ENCODE results near the gene TMEM214. TPM values are rescaled to one million over a fixed set of nuclear protein-coding genes. Genes with fewer than 3 reads are reported as not detected.
A peak's percentile ranks its signal among the peaks of the same experiment; 100 is the strongest.

Gene TMEM214, protein sequence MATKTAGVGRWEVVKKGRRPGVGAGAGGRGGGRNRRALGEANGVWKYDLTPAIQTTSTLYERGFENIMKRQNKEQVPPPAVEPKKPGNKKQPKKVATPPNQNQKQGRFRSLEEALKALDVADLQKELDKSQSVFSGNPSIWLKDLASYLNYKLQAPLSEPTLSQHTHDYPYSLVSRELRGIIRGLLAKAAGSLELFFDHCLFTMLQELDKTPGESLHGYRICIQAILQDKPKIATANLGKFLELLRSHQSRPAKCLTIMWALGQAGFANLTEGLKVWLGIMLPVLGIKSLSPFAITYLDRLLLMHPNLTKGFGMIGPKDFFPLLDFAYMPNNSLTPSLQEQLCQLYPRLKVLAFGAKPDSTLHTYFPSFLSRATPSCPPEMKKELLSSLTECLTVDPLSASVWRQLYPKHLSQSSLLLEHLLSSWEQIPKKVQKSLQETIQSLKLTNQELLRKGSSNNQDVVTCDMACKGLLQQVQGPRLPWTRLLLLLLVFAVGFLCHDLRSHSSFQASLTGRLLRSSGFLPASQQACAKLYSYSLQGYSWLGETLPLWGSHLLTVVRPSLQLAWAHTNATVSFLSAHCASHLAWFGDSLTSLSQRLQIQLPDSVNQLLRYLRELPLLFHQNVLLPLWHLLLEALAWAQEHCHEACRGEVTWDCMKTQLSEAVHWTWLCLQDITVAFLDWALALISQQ
- total RNA-seq = 74.0 TPM

DNA sequence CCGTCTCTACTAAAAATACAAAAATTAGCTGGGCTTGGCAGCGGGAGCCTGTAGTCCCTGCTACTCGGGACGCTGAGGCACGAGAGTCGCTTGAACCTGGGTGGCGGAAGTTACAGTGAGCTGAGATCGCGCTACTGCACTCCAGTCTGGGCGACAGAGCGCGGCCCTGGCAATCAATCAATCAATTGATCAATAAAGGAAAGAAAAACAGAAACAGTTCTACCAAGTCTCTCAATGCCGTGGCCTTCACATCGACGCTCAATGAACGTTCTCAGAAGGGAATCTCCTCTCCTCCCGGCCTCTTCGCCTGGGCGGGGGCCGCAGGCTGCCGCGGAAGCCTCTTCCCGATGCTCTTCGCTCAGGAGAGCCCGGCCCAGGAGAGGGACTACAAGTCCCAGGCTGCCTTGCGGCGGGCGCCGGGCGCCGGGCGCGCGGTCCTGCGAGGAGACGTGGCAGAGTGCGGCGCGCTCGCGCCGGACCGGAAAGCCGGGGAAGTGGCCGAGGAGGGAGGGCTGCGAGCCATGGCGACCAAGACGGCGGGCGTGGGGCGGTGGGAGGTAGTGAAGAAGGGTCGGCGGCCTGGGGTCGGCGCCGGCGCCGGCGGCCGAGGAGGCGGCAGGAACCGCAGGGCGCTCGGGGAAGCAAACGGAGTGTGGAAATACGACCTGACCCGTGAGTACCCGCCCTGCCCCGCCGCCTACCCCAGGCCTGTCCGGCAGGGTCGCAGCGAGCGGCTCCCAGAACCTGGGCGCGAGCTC, at the start of gene TMEM214:
Gene TMEM214, plus strand, starts transcription at position 471 of the 758 bp plus-strand sequence. Its CDS starts 51 bp downstream, at position 522.
- intact Hi-C loops (cut with DNase I) = no loop called here
- ATAC-seq (peak; percentile 98), DNase-seq (ENCODE audit: low spot score) (peak; percentile 93)

DNA sequence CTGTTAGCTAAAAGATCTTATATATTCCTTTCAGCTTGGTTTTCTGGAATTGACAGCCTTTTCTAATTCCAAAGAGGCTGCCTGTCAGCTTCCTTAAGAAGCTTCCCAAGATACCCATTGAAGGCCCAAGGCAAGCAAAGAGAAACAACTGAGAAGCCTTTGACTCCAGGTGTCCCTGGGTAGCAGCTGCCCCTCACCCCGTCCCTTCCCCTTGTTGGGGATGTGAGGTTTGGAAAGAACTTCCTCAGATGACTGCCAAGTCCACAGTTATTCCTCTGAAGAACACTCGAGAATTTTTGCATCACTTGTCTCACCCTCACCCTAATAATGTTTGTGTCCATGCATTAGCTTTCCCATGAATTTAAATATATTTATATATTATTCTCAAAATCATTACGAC, 49.0 kb upstream of the TMEM214 start:
- no peak for DNase-seq (ENCODE audit: low spot score)
- no peak for ATAC-seq
- intact Hi-C loops (cut with DNase I) = no loop called here

DNA sequence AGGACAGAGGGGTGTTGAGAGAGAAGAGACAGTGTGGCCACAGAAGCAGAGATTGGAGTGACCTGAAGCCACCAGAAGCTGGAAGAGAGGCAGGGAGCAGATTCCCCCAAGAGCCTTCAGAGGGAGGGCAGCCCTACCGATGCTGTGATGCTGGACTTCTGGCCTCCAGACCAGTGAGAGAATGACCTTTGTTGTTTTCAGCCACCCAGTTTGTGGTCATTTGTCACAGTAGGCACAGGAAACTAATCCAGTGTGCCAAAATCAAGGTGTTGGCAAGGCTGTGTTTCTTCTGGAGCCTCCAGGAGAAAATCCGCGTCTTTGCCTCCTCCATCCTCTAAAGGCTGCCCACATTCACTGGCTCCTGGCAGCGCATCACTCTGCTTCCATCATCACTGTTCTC, 47.0 kb upstream of the TMEM214 start:
- intact Hi-C loops (cut with DNase I) = no loop called here
- ATAC-seq = no peak

DNA sequence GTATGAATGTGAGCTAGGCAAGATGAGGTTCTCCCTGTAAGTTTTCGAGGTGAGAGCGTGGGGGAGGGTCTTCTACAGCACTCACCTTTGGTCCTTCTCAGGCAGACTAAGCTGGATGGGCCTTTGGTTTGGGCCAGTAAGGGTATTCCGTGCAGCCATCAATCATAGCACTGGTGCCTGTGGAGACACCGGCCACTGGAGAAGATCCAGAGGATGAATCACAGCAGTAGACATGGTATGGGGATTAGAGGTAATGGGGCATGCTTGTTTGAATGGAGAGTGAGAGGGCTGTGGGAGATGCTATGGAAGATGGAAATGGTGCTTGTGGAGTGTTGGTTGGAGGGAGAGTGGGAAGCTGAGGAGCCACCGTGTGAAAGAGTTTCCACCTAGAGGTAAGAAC, 46.2 kb upstream of the TMEM214 start:
- ATAC-seq (no peak), DNase-seq (ENCODE audit: low spot score) (no peak)
- intact Hi-C loops (cut with DNase I) = no loop called here

More for the DNA sequence above, 47.0 kb upstream of the TMEM214 start:
- no peak for DNase-seq (ENCODE audit: low spot score)

DNA sequence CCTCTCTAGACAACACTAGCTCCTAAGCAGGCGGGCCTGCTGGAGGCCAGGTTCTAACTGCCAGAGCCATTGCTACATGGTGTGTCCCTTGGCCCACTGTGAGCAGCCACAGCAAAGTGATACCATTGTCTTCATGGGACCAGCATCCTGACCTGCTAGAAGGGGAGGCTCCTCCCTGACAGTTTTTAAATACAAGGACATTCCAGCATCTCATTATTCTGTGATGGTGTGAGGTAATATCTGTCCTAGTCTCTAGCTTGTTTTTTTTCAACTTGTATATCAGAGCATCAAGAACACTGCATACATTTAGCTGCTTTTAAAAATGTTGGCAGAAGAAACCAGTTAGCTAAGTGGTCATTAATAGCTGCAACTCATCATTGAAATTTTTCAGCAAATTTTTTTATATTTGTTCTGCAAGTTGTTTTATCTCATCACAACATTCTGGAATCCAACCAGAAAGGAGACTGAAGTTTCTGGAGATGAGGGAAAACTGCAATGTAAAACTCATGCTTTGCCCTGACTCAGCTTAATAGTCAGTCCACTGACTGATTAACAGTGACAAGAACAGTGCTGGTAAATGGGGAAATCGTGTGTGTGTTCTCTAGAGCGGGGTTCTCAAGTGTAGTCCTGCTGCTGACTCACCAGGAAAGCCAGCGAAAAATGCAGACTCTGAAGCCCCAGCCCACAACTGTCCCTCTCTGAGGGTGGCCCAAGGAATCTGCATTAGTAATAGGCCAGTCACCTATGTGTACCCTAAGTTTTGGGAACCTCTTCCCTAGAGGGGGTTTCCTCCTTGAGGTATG, 44.5 kb upstream of the TMEM214 start:
- DNase-seq (ENCODE audit: low spot score) (no peak), ATAC-seq (no peak)
- intact Hi-C loops (cut with DNase I) = no loop called here

DNA sequence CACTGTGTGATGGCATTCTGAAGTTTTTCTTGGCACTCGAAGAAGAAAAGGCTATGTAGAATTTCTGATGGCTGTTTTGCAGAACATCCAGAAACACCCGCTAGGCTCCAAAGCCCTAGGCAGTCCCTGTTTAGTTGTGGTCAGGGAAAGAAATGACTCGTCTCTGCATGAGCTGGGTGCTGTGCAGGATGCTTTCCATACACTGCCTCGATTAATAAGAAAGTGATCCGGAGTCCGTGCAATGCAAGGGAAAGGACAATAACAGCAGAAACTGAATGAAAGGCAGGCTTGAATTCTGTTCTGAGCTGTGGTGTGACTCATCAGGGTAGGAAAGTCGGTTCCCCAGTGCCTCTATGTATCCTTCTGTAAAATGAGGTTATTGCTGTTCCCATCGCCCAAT, 43.6 kb upstream of the TMEM214 start:
- intact Hi-C loops (cut with DNase I) = no loop called here
- DNase-seq (ENCODE audit: low spot score) (no peak), ATAC-seq (no peak)

DNA sequence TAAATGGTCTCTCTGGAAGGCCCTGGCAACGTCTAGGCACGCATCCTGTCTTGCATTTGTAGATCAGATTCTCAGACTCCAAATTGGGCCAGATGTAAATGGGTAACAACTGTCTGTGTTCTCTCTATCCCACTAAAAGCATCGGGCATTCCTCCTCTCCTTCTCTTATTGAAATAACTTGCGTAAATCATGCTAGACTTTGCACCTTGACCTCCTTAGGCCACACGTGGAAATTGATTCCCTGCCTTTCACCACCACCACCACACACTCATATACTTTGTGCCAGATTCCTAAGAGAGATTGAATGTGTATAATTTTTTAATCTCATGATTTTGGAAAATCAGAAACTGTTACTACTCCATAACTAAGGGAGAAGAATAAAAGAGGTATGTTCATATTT, 41.0 kb upstream of the TMEM214 start:
- intact Hi-C loops (cut with DNase I) = no loop called here
- no peak for ATAC-seq

DNA sequence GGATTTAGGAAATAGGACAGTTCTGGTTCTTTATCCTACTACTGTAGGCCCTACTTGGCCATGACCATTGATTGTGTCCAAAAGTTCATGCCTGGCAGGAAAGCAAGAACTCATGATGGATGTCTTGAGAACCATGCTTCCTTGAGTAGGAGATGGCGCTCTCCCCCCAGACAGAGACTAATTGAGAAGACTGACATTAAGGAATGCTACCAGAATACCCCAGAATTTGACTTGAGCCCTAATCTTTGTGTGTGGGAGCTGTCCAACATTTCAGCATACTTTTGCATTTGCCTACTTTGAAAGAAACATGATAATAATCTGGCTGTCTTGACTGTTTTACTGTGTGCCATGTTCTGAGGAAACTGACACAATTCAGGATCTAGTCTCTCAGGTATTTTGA, 39.0 kb upstream of the TMEM214 start:
- no peak for ATAC-seq
- intact Hi-C loops (cut with DNase I) = no loop called here

More for the DNA sequence above, 41.0 kb upstream of the TMEM214 start:
- no peak for DNase-seq (ENCODE audit: low spot score)

DNA sequence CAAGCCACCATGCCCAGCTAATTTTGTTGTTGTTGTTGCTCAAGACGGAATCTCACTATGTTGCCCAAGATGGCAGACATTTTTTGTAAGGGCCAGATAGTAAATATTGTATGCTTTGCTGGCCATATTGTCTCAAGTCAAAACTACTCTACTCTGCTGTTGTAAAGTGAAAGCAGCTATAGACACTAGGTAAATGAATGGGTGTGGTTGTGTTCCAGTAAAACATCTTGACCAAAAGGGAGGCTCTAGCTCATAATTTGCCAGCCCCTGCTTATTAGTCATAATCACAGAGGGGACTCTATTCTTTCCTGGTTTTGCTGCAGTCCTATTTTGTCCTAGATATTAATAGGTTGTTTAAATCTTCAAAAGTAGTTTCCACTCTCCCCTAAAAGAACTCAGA, 37.8 kb upstream of the TMEM214 start:
- intact Hi-C loops (cut with DNase I) = no loop called here
- ATAC-seq = no peak
- DNase-seq (ENCODE audit: low spot score) = no peak

More for the DNA sequence above, 39.0 kb upstream of the TMEM214 start:
- DNase-seq (ENCODE audit: low spot score) = no peak

DNA sequence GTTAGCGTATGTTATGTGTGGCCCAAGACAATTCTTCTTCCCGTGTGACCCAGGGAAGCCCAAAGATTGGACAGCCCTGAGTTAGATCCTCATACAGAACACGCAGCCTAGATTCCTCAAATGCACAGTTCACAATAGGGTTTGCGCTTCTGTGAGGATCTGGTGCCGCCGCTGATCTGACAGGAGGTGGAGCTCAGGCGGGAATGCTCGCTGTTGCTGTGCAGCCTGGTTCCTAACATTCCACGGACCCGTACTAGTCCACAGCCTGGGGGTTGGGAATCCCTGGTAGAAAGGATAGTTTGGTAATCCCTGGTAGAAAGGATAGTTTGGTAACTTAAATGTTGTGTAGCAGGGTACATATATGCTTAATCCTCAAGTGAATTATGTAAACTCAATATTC, 35.4 kb upstream of the TMEM214 start:
- no peak for DNase-seq (ENCODE audit: low spot score)
- no peak for ATAC-seq
- intact Hi-C loops (cut with DNase I) = no loop called here

DNA sequence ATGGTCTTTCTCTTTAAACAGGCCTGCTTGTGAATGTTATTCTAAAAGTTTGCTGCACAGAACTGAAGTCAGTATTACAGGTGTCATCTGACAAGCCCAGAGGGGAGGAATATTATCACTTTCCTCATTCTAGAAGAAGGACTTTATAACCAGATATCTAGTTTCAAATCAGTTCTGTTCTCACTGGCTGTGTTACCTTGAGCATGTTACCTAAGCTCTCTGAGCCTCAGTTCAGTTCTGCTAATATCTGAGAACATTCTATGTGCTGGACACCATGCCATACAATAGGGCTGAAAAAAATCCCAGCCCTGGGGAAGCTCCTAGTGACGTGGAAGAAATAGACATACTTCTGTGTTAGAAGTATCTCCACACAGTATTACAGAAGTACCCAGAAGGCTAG, 34.4 kb upstream of the TMEM214 start:
- intact Hi-C loops (cut with DNase I) = no loop called here
- DNase-seq (ENCODE audit: low spot score) (no peak), ATAC-seq (no peak)

DNA sequence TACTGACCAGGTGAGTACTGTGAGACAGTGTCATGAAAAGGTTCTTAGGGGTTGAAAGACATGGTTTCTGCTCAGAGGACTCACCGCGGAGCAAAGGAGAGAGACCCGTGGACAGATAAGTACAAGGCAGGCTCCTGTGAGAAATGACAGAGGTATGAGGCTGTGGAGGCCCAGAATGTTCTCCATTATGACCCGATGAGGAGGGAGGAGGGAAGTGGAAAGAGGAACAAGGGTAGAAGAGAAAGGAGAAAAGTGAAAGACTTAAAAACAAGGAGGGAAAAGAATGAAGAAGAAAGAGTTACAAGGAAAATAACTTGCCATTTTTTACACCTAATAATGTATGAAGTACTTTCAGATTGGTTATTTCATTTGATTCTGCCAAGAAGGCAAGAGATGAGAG, 32.5 kb upstream of the TMEM214 start:
- intact Hi-C loops (cut with DNase I) = no loop called here
- ATAC-seq (no peak), DNase-seq (ENCODE audit: low spot score) (no peak)

DNA sequence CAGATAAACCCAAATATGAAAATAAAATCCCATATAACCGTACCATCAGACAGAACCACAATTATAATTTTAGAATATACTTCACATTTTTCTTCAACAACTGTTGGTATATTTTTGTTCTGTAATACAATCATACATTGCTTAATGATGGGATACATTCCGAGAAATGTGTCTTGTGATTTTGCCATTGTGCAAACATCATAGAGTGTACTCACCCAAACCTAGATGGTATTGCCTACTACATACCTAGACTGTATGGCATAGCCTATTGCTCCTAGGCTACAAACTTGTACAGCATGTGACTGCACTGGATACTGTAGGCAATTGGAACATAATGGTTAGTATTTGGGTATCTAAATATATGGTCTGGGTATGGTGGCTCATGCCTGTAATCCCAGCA, 31.8 kb upstream of the TMEM214 start:
- ATAC-seq (no peak), DNase-seq (ENCODE audit: low spot score) (no peak)
- intact Hi-C loops (cut with DNase I) = no loop called here

DNA sequence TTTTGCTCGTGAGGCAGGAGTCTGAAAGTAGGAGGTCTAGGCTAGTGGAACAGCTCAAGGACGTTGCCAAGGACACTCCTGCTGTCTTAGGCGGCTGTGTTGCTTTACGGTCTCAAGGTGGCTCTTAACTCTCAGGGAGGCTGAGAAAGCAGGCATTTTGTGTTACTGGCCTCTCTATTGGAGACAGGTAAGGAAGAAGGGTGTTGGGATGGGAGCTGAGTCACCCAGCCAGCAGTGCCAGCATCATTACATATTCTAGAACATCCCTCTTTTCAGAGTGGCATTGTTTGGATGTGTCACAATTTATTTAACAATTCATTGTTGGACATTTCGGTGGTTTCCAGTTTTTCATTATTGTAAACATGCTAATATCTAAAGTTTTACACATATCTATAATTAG, 30.8 kb upstream of the TMEM214 start:
- intact Hi-C loops (cut with DNase I) = no loop called here
- no peak for ATAC-seq
- DNase-seq (ENCODE audit: low spot score) = no peak

DNA sequence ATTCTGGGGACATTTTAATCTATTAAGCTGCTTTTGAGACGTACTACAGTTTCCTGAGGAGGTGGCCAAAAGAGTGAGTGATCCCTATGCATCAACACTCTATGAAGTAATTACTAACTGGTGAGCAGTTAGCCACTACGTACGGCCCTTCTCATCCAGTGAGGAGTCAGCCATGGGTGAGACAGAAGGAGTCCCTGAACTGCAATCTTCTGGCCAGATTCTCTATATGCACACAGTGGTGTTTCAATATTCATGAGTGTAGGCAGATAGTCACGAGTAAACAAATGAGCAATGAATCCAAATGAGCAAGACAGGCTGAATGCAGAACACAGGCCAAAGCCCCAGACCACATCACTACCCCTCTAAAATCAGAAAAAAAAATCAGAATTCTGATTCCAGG, 29.8 kb upstream of the TMEM214 start:
- DNase-seq (ENCODE audit: low spot score) (no peak), ATAC-seq (no peak)
- intact Hi-C loops (cut with DNase I) = no loop called here

DNA sequence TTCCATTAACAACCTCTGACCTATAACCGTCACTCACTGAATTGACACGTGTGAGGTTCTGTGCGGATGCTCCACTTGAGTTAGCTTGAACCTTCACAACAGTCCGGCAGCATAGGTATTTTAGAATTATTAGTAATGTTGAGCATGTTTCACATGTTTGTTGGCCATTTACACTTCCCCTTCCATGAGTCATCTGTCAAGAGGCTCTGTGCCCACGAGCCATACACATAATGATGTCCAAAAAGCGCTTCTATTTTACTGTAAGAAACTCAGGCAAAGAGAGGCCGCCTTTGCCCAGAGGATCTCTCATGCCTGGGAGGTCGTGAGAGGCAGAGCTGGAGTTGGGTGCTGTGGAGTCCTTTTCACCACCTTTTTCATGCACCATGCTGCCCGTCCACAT, 28.9 kb upstream of the TMEM214 start:
- DNase-seq (ENCODE audit: low spot score) (no peak), ATAC-seq (no peak)
- intact Hi-C loops (cut with DNase I) = no loop called here

DNA sequence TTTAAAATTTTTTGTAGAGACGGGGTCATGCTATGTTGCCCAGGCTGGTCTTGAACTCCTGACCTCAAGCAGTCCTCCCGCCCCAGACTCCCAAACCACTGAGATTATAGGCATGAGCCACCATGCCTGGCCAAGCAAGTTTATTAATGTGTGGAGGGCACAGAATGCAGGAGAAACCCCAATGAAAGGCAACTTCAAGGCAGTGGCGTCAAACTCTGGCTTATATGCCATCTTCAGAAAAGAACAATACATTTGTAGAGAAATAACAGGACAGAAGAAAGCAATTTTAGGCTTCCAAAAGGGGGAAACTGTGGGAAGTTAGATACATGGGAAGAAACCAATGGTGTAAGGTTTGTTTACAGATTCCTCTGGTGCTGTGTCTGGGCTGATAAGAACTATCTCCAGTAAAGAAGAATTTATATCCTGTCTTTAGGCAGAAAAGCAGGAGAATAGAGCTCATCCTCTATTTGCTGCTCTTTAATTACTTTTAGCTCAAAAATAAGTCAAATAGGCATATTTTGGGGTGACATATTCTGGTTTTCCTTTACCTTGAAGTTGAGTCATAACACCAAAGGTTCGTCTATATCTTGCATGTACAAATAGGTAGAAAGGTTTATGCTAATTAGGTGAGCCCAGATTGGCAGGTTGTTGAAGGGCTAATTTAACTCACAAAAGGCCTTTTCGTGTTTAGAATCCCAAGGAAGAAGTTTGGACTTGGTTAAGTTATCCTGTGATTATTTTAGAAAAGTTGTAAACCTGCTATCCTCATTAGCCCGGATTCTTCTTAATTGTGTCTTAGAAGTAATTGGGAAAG, 26.0 kb upstream of the TMEM214 start:
- intact Hi-C loops (cut with DNase I) = no loop called here
- ATAC-seq (no peak), DNase-seq (ENCODE audit: low spot score) (no peak)

Data from sciatic nerve (tissue), 2 donors.